Neural progenitor cell (in vitro differentiated cells): ENCODE measurements around the gene ESYT3. TPM values are rescaled to one million over a fixed set of nuclear protein-coding genes. Genes with fewer than 3 reads are reported as not detected.

Experiments
- DNase-seq: peaks from one replicate; pipeline ENCODE4 v3.0.0-alpha.2; 2016; ENCODE audit warnings: low spot score
- H2AFZ ChIP-seq: fragments of 200-600 bp; sonication (generic); replicated peaks from 2 replicates; pipeline ENCODE4 v1.6.1; 2016; ENCODE audit warnings: antibody characterized with exemption
- H3F3A ChIP-seq: fragments of 200-600 bp; sonication (generic); 2 replicates; pipeline ENCODE4 v1.6.1; 2016; ENCODE audit warnings: antibody characterized with exemption, low read depth
- H3K27ac ChIP-seq: fragments of 200-600 bp; sonication (generic); 2 replicates; pipeline ENCODE4 v1.5.1; 2016; ENCODE audit warnings: mild to moderate bottlenecking
- H3K27me3 ChIP-seq: fragments of 200-600 bp; sonication (generic); 2 replicates; pipeline ENCODE4 v1.6.1; 2016; ENCODE audit warnings: mild to moderate bottlenecking, moderate library complexity
- H3K36me3 ChIP-seq: fragments of 200-600 bp; sonication (generic); 2 replicates; pipeline ENCODE4 v1.5.1; 2016
- H3K4me1 ChIP-seq: fragments of 200-600 bp; sonication (generic); 2 replicates; pipeline ENCODE4 v1.6.1; 2016; ENCODE audit warnings: mixed run types
- H3K4me2 ChIP-seq: fragments of 200-600 bp; sonication (generic); 2 replicates; pipeline ENCODE4 v1.6.1; 2016
- H3K4me3 ChIP-seq: fragments of 200-600 bp; sonication (generic); 2 replicates; pipeline ENCODE4 v1.5.1; 2016
- H3K79me2 ChIP-seq: fragments of 200-600 bp; sonication (generic); 2 replicates; pipeline ENCODE4 v1.6.1; 2016; ENCODE audit warnings: low read depth
- H3K9ac ChIP-seq: fragments of 200-600 bp; sonication (generic); 2 replicates; pipeline ENCODE4 v1.6.1; 2016
- H3K9me3 ChIP-seq: fragments of 200-600 bp; sonication (generic); 2 replicates; pipeline ENCODE4 v1.5.1; 2016; ENCODE audit warnings: low read depth
- H4K20me1 ChIP-seq: fragments of 200-600 bp; sonication (generic); 2 replicates; pipeline ENCODE4 v1.6.1; 2016; ENCODE audit warnings: low read depth
- H3K27ac Mint-ChIP-seq: 3 replicates; pipeline ENCODE4 v1.8.0; 2021; ENCODE audit warnings: mixed read lengths
- H3K27me3 Mint-ChIP-seq: 2 replicates; pipeline ENCODE4 v1.8.0; 2022; ENCODE audit warnings: low read depth, mild to moderate bottlenecking, inconsistent platforms, moderate library complexity, mixed read lengths; ENCODE audit not compliant: insufficient read depth
- H3K36me3 Mint-ChIP-seq: 3 replicates; pipeline ENCODE4 v1.8.0; 2021; ENCODE audit warnings: mixed read lengths
- H3K4me1 Mint-ChIP-seq: 3 replicates; pipeline ENCODE4 v1.8.0; 2021; ENCODE audit warnings: mixed read lengths
- H3K4me3 Mint-ChIP-seq: 3 replicates; pipeline ENCODE4 v1.8.0; 2021; ENCODE audit warnings: mild to moderate bottlenecking, moderate library complexity, mixed read lengths
- H3K9me3 Mint-ChIP-seq: 3 replicates; pipeline ENCODE4 v1.8.0; 2020; ENCODE audit warnings: mixed read lengths
- EZH2 ChIP-seq: fragments of 200-600 bp; sonication (generic); IDR thresholded peaks from 2 replicates; pipeline ENCODE4 v1.6.1; 2017; ENCODE audit warnings: antibody characterized with exemption, mild to moderate bottlenecking, moderate library complexity
- EZH2phosphoT487 ChIP-seq: fragments of 200-600 bp; sonication (generic); IDR thresholded peaks from 2 replicates; pipeline ENCODE4 v1.6.1; 2017; ENCODE audit warnings: antibody characterized with exemption
- total RNA-seq: library from RNA; depleted of rRNA; stranded (reverse); fragments of >200 nt; gene quantifications from 2 replicates; pipeline ENCODE4 v1.2.3, GENCODE V29; 2015; ENCODE audit warnings: low replicate concordance
- TF ChIP-seq, protein P1 (sequence below): fragments of 200-600 bp; sonication (generic); IDR thresholded peaks from 2 replicates; pipeline ENCODE4 v1.5.1; 2017; ENCODE audit warnings: antibody characterized with exemption, mild to moderate bottlenecking

ESYT3 gene
- total RNA-seq, 1 donor from 2014 or later, result 1.4 TPM

DNA sequence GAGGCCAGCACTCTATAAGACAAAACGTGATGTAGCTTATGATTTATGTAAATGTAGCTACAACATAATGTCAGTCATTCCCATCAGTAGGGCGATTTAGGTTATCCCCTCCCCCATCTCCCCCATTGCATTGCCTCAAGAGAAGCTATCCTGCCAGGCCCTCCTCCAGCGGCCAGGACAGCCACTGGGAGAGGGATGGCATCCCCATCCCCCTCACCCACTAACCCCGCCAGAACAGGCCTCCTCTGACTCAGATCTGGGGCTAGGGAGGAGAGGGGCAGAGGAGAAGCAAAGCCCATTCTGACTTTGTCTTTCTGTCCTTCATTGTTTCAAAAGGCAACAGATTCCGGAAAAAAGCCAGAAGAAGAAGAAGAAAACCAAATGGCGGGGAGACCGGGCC is 32.6 kb upstream of the ESYT3 start:
- no peak overlapping the region for H3K27ac ChIP-seq
- no peaks in the 10 kb centered on the region for H3K36me3 ChIP-seq
- H3K4me3 ChIP-seq, result no peak overlapping the region
- no peaks in the 10 kb centered on the region for H3K79me2 ChIP-seq
- Mint-ChIP-seq H3K9me3 (no peaks in the 10 kb centered on the region), H3K36me3 (peaks cover 18% of the 10 kb centered on the region), H3K4me1 (peaks cover under 1% of the 10 kb centered on the region), H3K27me3 (peaks cover 6% of the 10 kb centered on the region), H3K4me3 (no peak overlapping the region), H3K27ac (no peak overlapping the region)
- no peak overlapping the region for H3K4me2 ChIP-seq
- H3F3A ChIP-seq, result no peaks in the 10 kb centered on the region
- no peaks in the 10 kb centered on the region for H3K27me3 ChIP-seq
- peaks cover 7% of the 10 kb centered on the region for H3K4me1 ChIP-seq
- TF ChIP-seq, protein P1, sequence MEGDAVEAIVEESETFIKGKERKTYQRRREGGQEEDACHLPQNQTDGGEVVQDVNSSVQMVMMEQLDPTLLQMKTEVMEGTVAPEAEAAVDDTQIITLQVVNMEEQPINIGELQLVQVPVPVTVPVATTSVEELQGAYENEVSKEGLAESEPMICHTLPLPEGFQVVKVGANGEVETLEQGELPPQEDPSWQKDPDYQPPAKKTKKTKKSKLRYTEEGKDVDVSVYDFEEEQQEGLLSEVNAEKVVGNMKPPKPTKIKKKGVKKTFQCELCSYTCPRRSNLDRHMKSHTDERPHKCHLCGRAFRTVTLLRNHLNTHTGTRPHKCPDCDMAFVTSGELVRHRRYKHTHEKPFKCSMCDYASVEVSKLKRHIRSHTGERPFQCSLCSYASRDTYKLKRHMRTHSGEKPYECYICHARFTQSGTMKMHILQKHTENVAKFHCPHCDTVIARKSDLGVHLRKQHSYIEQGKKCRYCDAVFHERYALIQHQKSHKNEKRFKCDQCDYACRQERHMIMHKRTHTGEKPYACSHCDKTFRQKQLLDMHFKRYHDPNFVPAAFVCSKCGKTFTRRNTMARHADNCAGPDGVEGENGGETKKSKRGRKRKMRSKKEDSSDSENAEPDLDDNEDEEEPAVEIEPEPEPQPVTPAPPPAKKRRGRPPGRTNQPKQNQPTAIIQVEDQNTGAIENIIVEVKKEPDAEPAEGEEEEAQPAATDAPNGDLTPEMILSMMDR, result no peak
- TF ChIP-seq EZH2, result no peak
- no peak for TF ChIP-seq EZH2phosphoT487
- no peaks in the 10 kb centered on the region for H4K20me1 ChIP-seq
- H3K9me3 ChIP-seq, result no peaks in the 10 kb centered on the region
- H3K9ac ChIP-seq, result no peak overlapping the region
- no peak overlapping the region for H2AFZ ChIP-seq
- DNase-seq, result no peak

DNA sequence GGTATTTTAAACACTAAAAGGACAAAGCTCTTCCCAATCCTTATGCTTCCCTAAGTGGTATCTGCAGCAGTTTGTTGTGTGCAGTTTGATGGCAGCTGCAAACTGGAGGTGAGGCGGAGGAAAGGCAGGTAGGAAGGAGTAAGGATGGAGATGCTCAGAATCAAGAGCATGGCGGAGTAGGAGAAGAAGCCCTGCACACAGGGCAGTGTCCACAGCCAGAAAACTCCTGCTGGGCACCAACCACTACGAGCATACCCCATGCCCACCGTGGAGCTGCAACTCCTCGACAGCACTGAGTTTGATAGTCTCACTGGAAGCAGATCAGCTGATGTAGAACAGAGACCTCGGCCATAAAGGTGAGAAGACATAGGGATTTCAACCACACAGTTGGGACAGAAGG is 30.3 kb upstream of the ESYT3 start:
- Histone ChIP-seq H3K9ac (no peak overlapping the region), H2AFZ (no peak overlapping the region), H3K9me3 (no peaks in the 10 kb centered on the region), H3K4me1 (peaks cover 7% of the 10 kb centered on the region), H3K27me3 (no peaks in the 10 kb centered on the region), H4K20me1 (no peaks in the 10 kb centered on the region), H3K36me3 (no peaks in the 10 kb centered on the region), H3K4me3 (no peak overlapping the region), H3K4me2 (no peak overlapping the region), H3K27ac (no peak overlapping the region), H3F3A (no peaks in the 10 kb centered on the region), H3K79me2 (no peaks in the 10 kb centered on the region)
- Mint-ChIP-seq H3K27ac (no peak overlapping the region), H3K9me3 (no peaks in the 10 kb centered on the region), H3K4me3 (no peak overlapping the region), H3K4me1 (no peaks in the 10 kb centered on the region), H3K36me3 (peaks cover 17% of the 10 kb centered on the region), H3K27me3 (peaks cover 4% of the 10 kb centered on the region)
- DNase-seq, result no peak
- TF ChIP-seq, protein P1, result no peak
- no peak for TF ChIP-seq EZH2phosphoT487
- no peak for TF ChIP-seq EZH2

DNA sequence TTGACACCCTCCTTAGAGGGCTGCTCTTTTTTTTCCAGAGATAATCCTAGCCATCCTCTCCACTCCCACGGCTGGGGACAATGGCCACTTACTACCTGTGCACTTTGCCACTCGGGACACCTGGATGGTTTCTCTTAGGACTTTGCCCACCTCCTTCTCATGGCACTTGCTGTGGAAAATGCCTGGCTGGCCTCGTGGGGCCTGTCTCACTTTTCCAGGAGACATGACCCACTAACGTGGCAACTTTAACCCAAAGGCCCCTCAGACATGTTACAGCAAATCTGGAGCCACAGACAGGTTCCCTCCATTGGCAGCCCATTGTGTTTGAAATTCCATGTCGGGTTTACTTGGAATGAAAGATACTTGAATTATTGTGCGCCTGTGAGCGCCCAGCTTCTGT is 29.4 kb upstream of the ESYT3 start:
- H2AFZ ChIP-seq, result no peak overlapping the region
- no peak overlapping the region for H3K4me2 ChIP-seq
- H3K79me2 ChIP-seq, result no peaks in the 10 kb centered on the region
- H3K4me3 Mint-ChIP-seq, result no peak overlapping the region
- peaks cover 7% of the 10 kb centered on the region for H3K4me1 ChIP-seq
- H3K27ac ChIP-seq, result no peak overlapping the region
- H3K36me3 ChIP-seq, result no peaks in the 10 kb centered on the region
- H3F3A ChIP-seq, result no peaks in the 10 kb centered on the region
- no peaks in the 10 kb centered on the region for H3K9me3 ChIP-seq
- TF ChIP-seq EZH2 (no peak), EZH2phosphoT487 (no peak)
- TF ChIP-seq, protein P1, result no peak
- peaks cover 17% of the 10 kb centered on the region for H3K36me3 Mint-ChIP-seq
- no peak overlapping the region for H3K27ac Mint-ChIP-seq
- peaks cover 4% of the 10 kb centered on the region for H3K27me3 Mint-ChIP-seq
- no peaks in the 10 kb centered on the region for H4K20me1 ChIP-seq
- DNase-seq, result no peak
- H3K4me1 Mint-ChIP-seq, result no peaks in the 10 kb centered on the region
- H3K9me3 Mint-ChIP-seq, result no peaks in the 10 kb centered on the region
- H3K4me3 ChIP-seq, result no peak overlapping the region
- no peak overlapping the region for H3K9ac ChIP-seq
- no peaks in the 10 kb centered on the region for H3K27me3 ChIP-seq
